ENCODE data around the gene TGFB3. TPM values are rescaled to one million over a fixed set of nuclear protein-coding genes. Genes with fewer than 3 reads are reported as not detected.

The TGFB3 gene
- total and polyA plus RNA-seq, 9 of the 15 experiments (the other 6 are each of a cell fraction or from before 2014, with no cell fraction given) = 0.39 to 2.0 (median 1.0) TPM

DNA sequence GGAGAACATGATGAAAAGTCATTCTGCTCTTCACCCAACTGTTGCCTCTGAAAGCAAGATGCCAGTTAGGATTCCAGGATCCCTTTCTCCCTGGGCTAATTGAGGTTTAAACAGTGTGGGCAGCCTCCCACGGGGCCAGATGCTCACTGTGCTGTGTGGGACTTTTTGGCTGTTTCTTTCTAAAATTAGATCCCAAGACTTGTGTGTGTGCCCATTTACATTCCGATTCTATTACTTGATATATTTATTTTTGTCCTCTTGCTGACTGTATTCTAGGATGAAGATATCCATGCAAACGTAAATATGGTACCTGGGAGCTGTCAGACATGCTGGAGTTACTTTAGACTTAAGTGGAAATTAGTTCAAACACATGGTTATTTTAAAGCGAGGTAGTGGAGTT lies 10.0 kb upstream of the TGFB3 start (continued):
- TF ChIP-seq TAF1 (IDR thresholded peaks at IDR 0.05; ENCODE audit: control insufficient read depth, extremely low read depth, insufficient read depth, low read length, severe bottlenecking) (no peak), ZBTB17 (CRISPR knock-in tag; IDR thresholded peaks at IDR 0.05) (no peak)

DNA sequence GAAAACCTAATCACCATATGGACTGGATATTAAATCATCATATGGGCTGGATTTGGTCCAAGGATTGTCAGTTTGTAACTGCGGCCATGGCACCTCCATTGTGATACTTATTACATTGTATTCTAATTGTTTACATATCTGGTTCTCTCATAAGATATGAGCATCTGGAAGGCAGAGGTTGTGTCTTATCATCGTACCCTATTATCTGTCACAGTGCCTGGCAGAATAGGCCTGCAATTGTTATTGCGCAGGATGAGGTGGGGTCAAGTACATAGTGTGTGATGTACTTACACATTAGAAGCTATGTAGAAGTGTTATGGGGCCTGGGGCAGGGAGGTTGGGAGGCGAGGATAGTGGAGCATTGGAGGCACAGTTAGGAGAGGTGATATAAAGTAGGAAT lies 8.5 kb upstream of the TGFB3 start:
- Histone ChIP-seq H3K9me3 (replicated peaks; ENCODE audit: control insufficient read depth, insufficient read depth, low read depth, low read length) (no peaks in the 10 kb centered on the region), H3K4me2 (ENCODE audit: insufficient read depth, low read length) (no peak overlapping the region), H3K9ac (ENCODE audit: insufficient read depth in 1 of 2, low read depth in 2 of 2, low read length in 2 of 2) (no peak overlapping the region), H3K79me2 (ENCODE audit: control insufficient read depth, insufficient read depth, low read length) (no peaks in the 10 kb centered on the region), H2AFZ (ENCODE audit: low read depth, low read length) (no peak overlapping the region), H4K20me1 (replicated peaks; ENCODE audit: control insufficient read depth, insufficient read depth, low read length) (no peaks in the 10 kb centered on the region), H3K9me1 (ENCODE audit: control insufficient read depth, insufficient read depth, low read length) (no peaks in the 10 kb centered on the region), H3K27me3 (ENCODE audit: control insufficient read depth in 2 of 2, insufficient read depth in 2 of 2, low read length in 2 of 2) (no peaks in the 10 kb centered on the region), H3K27ac (ENCODE audit: extremely low read depth, low read depth, low read length) (no peak overlapping the region), H3K4me3 (no peak overlapping the region), H3K36me3 (ENCODE audit: control insufficient read depth, insufficient read depth, low read length) (no peaks in the 10 kb centered on the region), H3K4me1 (replicated peaks in 1 of 2; ENCODE audit: control insufficient read depth in 2 of 2, insufficient read depth in 2 of 2, low read length in 2 of 2) (peaks cover 0 to 4% of the 10 kb centered on the region in 2 experiments; a peak in 3 of 5 replicates)
- in situ Hi-C loops (cut with MboI) (no loop called here), intact Hi-C loops (cut with micrococcal nuclease) (no loop called here)
- DNase-seq (ENCODE audit: extremely low read depth in 1 of 4, low spot score in 3 of 4) (no peak), ATAC-seq (no peak), FAIRE-seq (no peak)
- 72% methylated on average over 4 of the region's 4 CpGs for WGBS (ENCODE audit: insufficient coverage, low coverage, missing lambda C conversion rate)
- ChIA-PET POLR2A (interaction anchor here (0.6 to 0.7 kb wide), 3 partner anchors 100 to 379 kb away, joined by 3 to 4 read pairs (median 3); no protein-coding TSS in a partner anchor), CTCF (ENCODE audit: low intra/inter-chr PET ratio) (no interaction called here)
- no TSS peak for BruUV-seq (replicated peaks)
- TF ChIP-seq, protein P1, sequence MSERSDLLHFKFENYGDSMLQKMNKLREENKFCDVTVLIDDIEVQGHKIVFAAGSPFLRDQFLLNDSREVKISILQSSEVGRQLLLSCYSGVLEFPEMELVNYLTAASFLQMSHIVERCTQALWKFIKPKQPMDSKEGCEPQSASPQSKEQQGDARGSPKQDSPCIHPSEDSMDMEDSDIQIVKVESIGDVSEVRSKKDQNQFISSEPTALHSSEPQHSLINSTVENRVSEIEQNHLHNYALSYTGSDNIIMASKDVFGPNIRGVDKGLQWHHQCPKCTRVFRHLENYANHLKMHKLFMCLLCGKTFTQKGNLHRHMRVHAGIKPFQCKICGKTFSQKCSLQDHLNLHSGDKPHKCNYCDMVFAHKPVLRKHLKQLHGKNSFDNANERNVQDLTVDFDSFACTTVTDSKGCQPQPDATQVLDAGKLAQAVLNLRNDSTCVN (CRISPR knock-in tag; IDR thresholded peaks at IDR 0.05) = no peak
- TF ChIP-seq, protein P2, sequence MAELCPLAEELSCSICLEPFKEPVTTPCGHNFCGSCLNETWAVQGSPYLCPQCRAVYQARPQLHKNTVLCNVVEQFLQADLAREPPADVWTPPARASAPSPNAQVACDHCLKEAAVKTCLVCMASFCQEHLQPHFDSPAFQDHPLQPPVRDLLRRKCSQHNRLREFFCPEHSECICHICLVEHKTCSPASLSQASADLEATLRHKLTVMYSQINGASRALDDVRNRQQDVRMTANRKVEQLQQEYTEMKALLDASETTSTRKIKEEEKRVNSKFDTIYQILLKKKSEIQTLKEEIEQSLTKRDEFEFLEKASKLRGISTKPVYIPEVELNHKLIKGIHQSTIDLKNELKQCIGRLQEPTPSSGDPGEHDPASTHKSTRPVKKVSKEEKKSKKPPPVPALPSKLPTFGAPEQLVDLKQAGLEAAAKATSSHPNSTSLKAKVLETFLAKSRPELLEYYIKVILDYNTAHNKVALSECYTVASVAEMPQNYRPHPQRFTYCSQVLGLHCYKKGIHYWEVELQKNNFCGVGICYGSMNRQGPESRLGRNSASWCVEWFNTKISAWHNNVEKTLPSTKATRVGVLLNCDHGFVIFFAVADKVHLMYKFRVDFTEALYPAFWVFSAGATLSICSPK (IDR thresholded peaks at IDR 0.05; ENCODE audit: borderline replicate concordance) = no peak
- TF ChIP-seq, protein P3, sequence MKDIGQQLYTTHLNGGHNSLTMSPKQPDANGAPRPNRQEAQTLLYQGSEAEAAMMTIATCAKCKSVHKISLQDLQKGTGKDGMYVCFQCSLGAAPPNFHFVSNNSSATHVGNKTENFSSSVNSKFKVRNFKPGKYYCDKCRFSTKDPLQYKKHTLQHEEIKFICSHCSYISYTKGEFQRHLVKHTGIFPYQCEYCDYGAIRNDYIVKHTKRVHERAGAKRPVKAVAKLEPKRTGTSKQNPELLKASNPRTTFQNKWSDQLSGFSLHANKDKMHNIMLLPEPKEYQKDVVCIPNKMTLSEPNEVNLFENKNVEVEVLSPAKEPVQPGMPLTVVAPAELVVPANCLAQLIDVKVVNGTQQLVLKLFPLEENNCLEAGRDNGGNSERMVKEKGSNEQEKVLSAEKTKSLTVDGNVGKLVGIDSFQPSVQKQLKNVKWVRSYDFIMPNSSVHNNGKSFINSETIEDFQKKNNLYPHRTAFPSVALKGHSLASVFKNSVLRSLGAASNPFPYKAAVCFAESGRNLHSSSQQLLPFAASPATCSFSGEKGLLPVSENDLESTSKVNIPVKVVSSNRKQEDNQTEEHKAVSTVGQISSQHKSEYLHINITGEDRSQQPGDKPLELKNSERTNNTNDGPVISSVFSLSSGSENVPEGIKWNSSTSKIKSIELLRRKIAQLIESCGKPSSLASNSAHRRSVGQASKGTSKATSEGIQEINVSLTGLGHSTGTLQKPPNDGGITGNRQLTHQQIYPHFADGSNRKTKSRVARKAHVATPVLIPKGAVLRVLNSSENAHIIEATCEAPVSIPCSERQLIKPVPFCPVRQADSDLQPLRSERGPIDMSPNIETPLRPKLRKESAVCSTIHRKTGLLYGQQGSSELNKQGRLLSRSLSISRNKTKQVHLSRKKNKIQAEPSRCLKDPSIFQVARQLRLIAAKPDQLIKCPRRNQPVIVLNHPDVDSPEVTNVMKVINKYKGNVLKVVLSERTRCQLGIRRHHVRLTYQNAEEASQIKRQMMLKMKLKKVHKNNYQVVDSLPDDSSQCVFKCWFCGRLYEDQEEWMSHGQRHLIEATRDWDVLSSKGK (CRISPR knock-in tag; IDR thresholded peaks at IDR 0.05) = no peak
- TF ChIP-seq PHF8 (IDR thresholded peaks at IDR 0.05; ENCODE audit: borderline replicate concordance, low read length) (no peak), TFAM (CRISPR knock-in tag; conservative IDR thresholded peaks at IDR 0.05) (no peak), CHD2 (IDR thresholded peaks at IDR 0.05; ENCODE audit: low read depth, low read length) (no peak), CEBPG (CRISPR knock-in tag; IDR thresholded peaks at IDR 0.05) (no peak), CEBPG (tag; conservative IDR thresholded peaks at IDR 0.05 in 1 of 2, IDR thresholded peaks at IDR 0.05 in 1 of 2) (no peak), ZNF24 (IDR thresholded peaks at IDR 0.05) (no peak), HNRNPH1 (optimal IDR thresholded peaks at IDR 0.05; ENCODE audit: low read depth, low read length) (no peak), MCM2 (IDR thresholded peaks at IDR 0.05; ENCODE audit: low read depth) (no peak)
- TF ChIP-seq, protein P4, sequence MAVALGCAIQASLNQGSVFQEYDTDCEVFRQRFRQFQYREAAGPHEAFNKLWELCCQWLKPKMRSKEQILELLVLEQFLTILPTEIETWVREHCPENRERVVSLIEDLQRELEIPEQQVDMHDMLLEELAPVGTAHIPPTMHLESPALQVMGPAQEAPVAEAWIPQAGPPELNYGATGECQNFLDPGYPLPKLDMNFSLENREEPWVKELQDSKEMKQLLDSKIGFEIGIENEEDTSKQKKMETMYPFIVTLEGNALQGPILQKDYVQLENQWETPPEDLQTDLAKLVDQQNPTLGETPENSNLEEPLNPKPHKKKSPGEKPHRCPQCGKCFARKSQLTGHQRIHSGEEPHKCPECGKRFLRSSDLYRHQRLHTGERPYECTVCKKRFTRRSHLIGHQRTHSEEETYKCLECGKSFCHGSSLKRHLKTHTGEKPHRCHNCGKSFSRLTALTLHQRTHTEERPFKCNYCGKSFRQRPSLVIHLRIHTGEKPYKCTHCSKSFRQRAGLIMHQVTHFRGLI (CRISPR knock-in tag; IDR thresholded peaks at IDR 0.05) = no peak

All from K562 (cell line).